Measurements from ENCODE around the gene DGCR2. TPM values are rescaled to one million over a fixed set of nuclear protein-coding genes. Genes with fewer than 3 reads are reported as not detected.

Gene DGCR2
- total and polyA plus RNA-seq, 2 of the 8 experiments (the other 6 are each of a cell fraction or from before 2014, with no cell fraction given): 42.3 to 62.2 TPM

- TF ChIP-seq CHD7 (IDR thresholded peaks at IDR 0.05; ENCODE audit: insufficient replicate concordance, low read length) (no peak), POU5F1 (IDR thresholded peaks at IDR 0.05; ENCODE audit: low read depth, low read length) (no peak), CBX5 (IDR thresholded peaks at IDR 0.05; ENCODE audit: low read depth, low read length) (no peak)
These were observed 86.6 kb downstream of the DGCR2 start (continued) for GRCh38 chr22:19035474-19036228.

All from H1 (cell line).